ENCODE data around the gene KIF26B. TPM values are rescaled to one million over a fixed set of nuclear protein-coding genes. Genes with fewer than 3 reads are reported as not detected.

The KIF26B gene
- total and polyA plus RNA-seq, 4 donors, result 10.9 to 37.1 (median 19.2) TPM

- no peak for DNase-seq (ENCODE audit: low read depth in 4 of 6, low spot score in 6 of 6)
- no peaks in the 10 kb centered on the region for H3K27me3 ChIP-seq (ENCODE audit: control insufficient read depth, insufficient read depth, low read length)
- H3K9me3 ChIP-seq (ENCODE audit: control insufficient read depth, insufficient read depth, low read length), result no peaks in the 10 kb centered on the region
- H3K4me1 ChIP-seq (ENCODE audit: control insufficient read depth, insufficient read depth, low read length), result peaks cover 9% of the 10 kb centered on the region
- no peak overlapping the region for H3K4me3 ChIP-seq (ENCODE audit: low read depth, low read length)
- WGBS (ENCODE audit: insufficient coverage), result 63% methylated on average over 2 of the region's 4 CpGs
- H3K36me3 ChIP-seq (ENCODE audit: control insufficient read depth, insufficient read depth, low read length), result no peaks in the 10 kb centered on the region
- H3K27ac ChIP-seq (ENCODE audit: low read depth, low read length), result no peak overlapping the region
These were observed 250.2 kb downstream of the KIF26B start for GRCh38 chr1:245404952-245405351.

- Histone ChIP-seq H3K27ac (ENCODE audit: low read depth, low read length) (no peak overlapping the region), H3K27me3 (ENCODE audit: control insufficient read depth, insufficient read depth, low read length) (no peaks in the 10 kb centered on the region), H3K4me1 (ENCODE audit: control insufficient read depth, insufficient read depth, low read length) (peaks cover 9% of the 10 kb centered on the region), H3K9me3 (ENCODE audit: control insufficient read depth, insufficient read depth, low read length) (no peaks in the 10 kb centered on the region), H3K4me3 (ENCODE audit: low read depth, low read length) (no peak overlapping the region), H3K36me3 (ENCODE audit: control insufficient read depth, insufficient read depth, low read length) (no peaks in the 10 kb centered on the region)
- DNase-seq (ENCODE audit: low read depth in 4 of 6, low spot score in 6 of 6), result no peak
- 100% methylated on average over 1 of the region's 2 CpGs for WGBS (ENCODE audit: insufficient coverage)
These were observed 251.6 kb downstream of the KIF26B start for GRCh38 chr1:245406426-245406825.

- H3K27ac ChIP-seq (ENCODE audit: low read depth, low read length), result no peak overlapping the region
- no peaks in the 10 kb centered on the region for H3K9me3 ChIP-seq (ENCODE audit: control insufficient read depth, insufficient read depth, low read length)
- WGBS (ENCODE audit: insufficient coverage), result 100% methylated on average over 1 of the region's 2 CpGs
- no peak overlapping the region for H3K4me3 ChIP-seq (ENCODE audit: low read depth, low read length)
- no peaks in the 10 kb centered on the region for H3K36me3 ChIP-seq (ENCODE audit: control insufficient read depth, insufficient read depth, low read length)
- no peak for DNase-seq (ENCODE audit: low read depth in 4 of 6, low spot score in 6 of 6)
- H3K27me3 ChIP-seq (ENCODE audit: control insufficient read depth, insufficient read depth, low read length), result no peaks in the 10 kb centered on the region
- H3K4me1 ChIP-seq (ENCODE audit: control insufficient read depth, insufficient read depth, low read length), result peaks cover 3% of the 10 kb centered on the region
These were observed 253.2 kb downstream of the KIF26B start for GRCh38 chr1:245407983-245408382.

- Histone ChIP-seq H3K27me3 (ENCODE audit: control insufficient read depth, insufficient read depth, low read length) (no peaks in the 10 kb centered on the region), H3K4me3 (ENCODE audit: low read depth, low read length) (no peak overlapping the region), H3K36me3 (ENCODE audit: control insufficient read depth, insufficient read depth, low read length) (no peaks in the 10 kb centered on the region), H3K27ac (ENCODE audit: low read depth, low read length) (no peak overlapping the region), H3K9me3 (ENCODE audit: control insufficient read depth, insufficient read depth, low read length) (no peaks in the 10 kb centered on the region), H3K4me1 (ENCODE audit: control insufficient read depth, insufficient read depth, low read length) (peaks cover 3% of the 10 kb centered on the region)
- 79% methylated on average over 5 of the region's 9 CpGs for WGBS (ENCODE audit: insufficient coverage)
- no peak for DNase-seq (ENCODE audit: low read depth in 4 of 6, low spot score in 6 of 6)
These were observed 254.8 kb downstream of the KIF26B start for GRCh38 chr1:245409341-245410195.

GRCh38 chr1:245411245-245412036 lies 256.7 kb downstream of the KIF26B start:
- H3K36me3 ChIP-seq (ENCODE audit: control insufficient read depth, insufficient read depth, low read length), result no peaks in the 10 kb centered on the region
- H3K27ac ChIP-seq (ENCODE audit: low read depth, low read length), result no peak overlapping the region
- no peak for DNase-seq (ENCODE audit: low read depth in 4 of 6, low spot score in 6 of 6)
- H3K4me1 ChIP-seq (ENCODE audit: control insufficient read depth, insufficient read depth, low read length), result peaks cover 3% of the 10 kb centered on the region
- no peaks in the 10 kb centered on the region for H3K9me3 ChIP-seq (ENCODE audit: control insufficient read depth, insufficient read depth, low read length)
- no peak overlapping the region for H3K4me3 ChIP-seq (ENCODE audit: low read depth, low read length)
- WGBS (ENCODE audit: insufficient coverage), result 93% methylated on average over 3 of the region's 14 CpGs
- H3K27me3 ChIP-seq (ENCODE audit: control insufficient read depth, insufficient read depth, low read length), result no peaks in the 10 kb centered on the region

GRCh38 chr1:245412306-245412705 lies 257.5 kb downstream of the KIF26B start:
- no peaks in the 10 kb centered on the region for H3K27me3 ChIP-seq (ENCODE audit: control insufficient read depth, insufficient read depth, low read length)
- H3K36me3 ChIP-seq (ENCODE audit: control insufficient read depth, insufficient read depth, low read length), result no peaks in the 10 kb centered on the region
- H3K27ac ChIP-seq (ENCODE audit: low read depth, low read length), result no peak overlapping the region
- H3K4me3 ChIP-seq (ENCODE audit: low read depth, low read length), result no peak overlapping the region
- H3K9me3 ChIP-seq (ENCODE audit: control insufficient read depth, insufficient read depth, low read length), result no peaks in the 10 kb centered on the region
- H3K4me1 ChIP-seq (ENCODE audit: control insufficient read depth, insufficient read depth, low read length), result peaks cover 3% of the 10 kb centered on the region
- 51% methylated on average over 4 of the region's 5 CpGs for WGBS (ENCODE audit: insufficient coverage)
- DNase-seq (ENCODE audit: low read depth in 4 of 6, low spot score in 6 of 6), result peak in 1 of 6 donors; percentile 69

GRCh38 chr1:245416781-245417180 lies 262.0 kb downstream of the KIF26B start:
- 100% methylated on average over 1 of the region's 2 CpGs for WGBS (ENCODE audit: insufficient coverage)
- Histone ChIP-seq H3K9me3 (ENCODE audit: control insufficient read depth, insufficient read depth, low read length) (no peaks in the 10 kb centered on the region), H3K4me3 (ENCODE audit: low read depth, low read length) (no peak overlapping the region), H3K36me3 (ENCODE audit: control insufficient read depth, insufficient read depth, low read length) (no peaks in the 10 kb centered on the region), H3K4me1 (ENCODE audit: control insufficient read depth, insufficient read depth, low read length) (peaks cover 7% of the 10 kb centered on the region), H3K27me3 (ENCODE audit: control insufficient read depth, insufficient read depth, low read length) (no peaks in the 10 kb centered on the region), H3K27ac (ENCODE audit: low read depth, low read length) (no peak overlapping the region)
- no peak for DNase-seq (ENCODE audit: low read depth in 4 of 6, low spot score in 6 of 6)

- H3K27ac ChIP-seq (ENCODE audit: low read depth, low read length), result no peak overlapping the region
- H3K36me3 ChIP-seq (ENCODE audit: control insufficient read depth, insufficient read depth, low read length), result no peaks in the 10 kb centered on the region
- H3K4me3 ChIP-seq (ENCODE audit: low read depth, low read length), result no peak overlapping the region
- H3K4me1 ChIP-seq (ENCODE audit: control insufficient read depth, insufficient read depth, low read length), result peaks cover 7% of the 10 kb centered on the region
- peak in 2 of 6 donors; percentile 72 to 78 for DNase-seq (ENCODE audit: low read depth in 4 of 6, low spot score in 6 of 6)
- no peaks in the 10 kb centered on the region for H3K9me3 ChIP-seq (ENCODE audit: control insufficient read depth, insufficient read depth, low read length)
- WGBS (ENCODE audit: insufficient coverage), result 16% methylated on average over 14 of the region's 14 CpGs
- no peaks in the 10 kb centered on the region for H3K27me3 ChIP-seq (ENCODE audit: control insufficient read depth, insufficient read depth, low read length)
These were observed 263.3 kb downstream of the KIF26B start for GRCh38 chr1:245418077-245418476.

GRCh38 chr1:245419461-245419978 lies 264.7 kb downstream of the KIF26B start:
- WGBS (ENCODE audit: insufficient coverage), result 79% methylated on average over 13 of the region's 15 CpGs
- H3K4me1 ChIP-seq (ENCODE audit: control insufficient read depth, insufficient read depth, low read length), result peaks cover 7% of the 10 kb centered on the region
- H3K27ac ChIP-seq (ENCODE audit: low read depth, low read length), result no peak overlapping the region
- H3K27me3 ChIP-seq (ENCODE audit: control insufficient read depth, insufficient read depth, low read length), result no peaks in the 10 kb centered on the region
- H3K36me3 ChIP-seq (ENCODE audit: control insufficient read depth, insufficient read depth, low read length), result no peaks in the 10 kb centered on the region
- no peak overlapping the region for H3K4me3 ChIP-seq (ENCODE audit: low read depth, low read length)
- no peak for DNase-seq (ENCODE audit: low read depth in 4 of 6, low spot score in 6 of 6)
- H3K9me3 ChIP-seq (ENCODE audit: control insufficient read depth, insufficient read depth, low read length), result no peaks in the 10 kb centered on the region

All from spinal cord (tissue), 10 donors.